ENCODE measurements around the gene TGIF2. TPM values are rescaled to one million over a fixed set of nuclear protein-coding genes. Genes with fewer than 3 reads are reported as not detected.

Gene TGIF2
- total and polyA plus RNA-seq, 2 of the 13 experiments (the other 11 are each of a cell fraction or from before 2014, with no cell fraction given) = 41.3 to 53.9 TPM

- TF ChIP-seq ZBTB38 (CRISPR knock-in tag; IDR thresholded peaks at IDR 0.05) (peak; percentile 44; the same call in 1 of the 2 replicates), ZNF652 (CRISPR knock-in tag; IDR thresholded peaks at IDR 0.05; ENCODE audit: borderline replicate concordance, low read depth) (no peak), ZNF562 (CRISPR knock-in tag; IDR thresholded peaks at IDR 0.05; ENCODE audit: borderline replicate concordance) (no peak), ZNF616 (CRISPR knock-in tag; IDR thresholded peaks at IDR 0.05; ENCODE audit: low read depth) (no peak), ZNF281 (CRISPR knock-in tag; IDR thresholded peaks at IDR 0.05; ENCODE audit: borderline replicate concordance) (no peak; the same call in 1 of the 2 replicates), FOXK2 (IDR thresholded peaks at IDR 0.05) (no peak), HINFP (CRISPR knock-in tag; IDR thresholded peaks at IDR 0.05; ENCODE audit: low read depth) (no peak), ZNF441 (CRISPR knock-in tag; IDR thresholded peaks at IDR 0.05; ENCODE audit: borderline replicate concordance) (0 out of 2 replicates have a peak, but pooled peaks have one; percentile 4), ZNF232 (CRISPR knock-in tag; IDR thresholded peaks at IDR 0.05; ENCODE audit: borderline replicate concordance) (no peak), SMARCC2 (IDR thresholded peaks at IDR 0.05) (no peak), SYNCRIP (IDR thresholded peaks at IDR 0.05; ENCODE audit: insufficient read depth, low read depth, low read length) (no peak), RXRB (CRISPR knock-in tag; IDR thresholded peaks at IDR 0.05; ENCODE audit: borderline replicate concordance) (0 out of 2 replicates have a peak, but pooled peaks have one; percentile 45), ZNF333 (CRISPR knock-in tag; IDR thresholded peaks at IDR 0.05; ENCODE audit: borderline replicate concordance) (no peak), KMT2A (CRISPR knock-in tag; IDR thresholded peaks at IDR 0.05) (peak; percentile 64; the same call in 1 of the 2 replicates), ZNF614 (CRISPR knock-in tag; IDR thresholded peaks at IDR 0.05; ENCODE audit: borderline replicate concordance) (0 out of 2 replicates have a peak, but pooled peaks have one; percentile 37), NR2F6 (IDR thresholded peaks at IDR 0.05) (no peak), NR2F6 (CRISPR knock-in tag; IDR thresholded peaks at IDR 0.05) (peak; percentile 51; the same call in 1 of the 2 replicates), ZNF510 (CRISPR knock-in tag; IDR thresholded peaks at IDR 0.05; ENCODE audit: low read depth) (no peak), AGO2 (optimal IDR thresholded peaks at IDR 0.05; ENCODE audit: low read depth, low read length) (no peak)
- TF ChIP-seq, protein P1, sequence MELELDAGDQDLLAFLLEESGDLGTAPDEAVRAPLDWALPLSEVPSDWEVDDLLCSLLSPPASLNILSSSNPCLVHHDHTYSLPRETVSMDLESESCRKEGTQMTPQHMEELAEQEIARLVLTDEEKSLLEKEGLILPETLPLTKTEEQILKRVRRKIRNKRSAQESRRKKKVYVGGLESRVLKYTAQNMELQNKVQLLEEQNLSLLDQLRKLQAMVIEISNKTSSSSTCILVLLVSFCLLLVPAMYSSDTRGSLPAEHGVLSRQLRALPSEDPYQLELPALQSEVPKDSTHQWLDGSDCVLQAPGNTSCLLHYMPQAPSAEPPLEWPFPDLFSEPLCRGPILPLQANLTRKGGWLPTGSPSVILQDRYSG (CRISPR knock-in tag; IDR thresholded peaks at IDR 0.05) = no peak
Observed at GRCh38 chr20:36624068-36624943, 50.9 kb downstream of the TGIF2 start (continued).
